GM12878 (cell line): ENCODE measurements around the gene PHRF1. TPM values are rescaled to one million over a fixed set of nuclear protein-coding genes. Genes with fewer than 3 reads are reported as not detected.

Experiments used
- ATAC-seq: fragments of 200-7000 bp; cut with Tn5 transposase; 3 replicates; pipeline ENCODE4 v1.9.1; 2020; ENCODE audit warnings: mild to moderate bottlenecking, moderate library complexity
- BruUV-seq: library from RNA; stranded (reverse); fragments of 400-500 nt; replicated peaks from 2 replicates; lab custom pipeline; 2021; lab: Mats Ljungman, UMichigan
- CTCF ChIA-PET: fragments of 300-600 bp; sonication (Branson Sonifier 250); formaldehyde crosslinking; extraction: SDS; loops from one replicate; lab custom pipeline; 2021; ENCODE audit warnings: inconsistent platforms; lab: Yijun Ruan, JAX
- POLR2A ChIA-PET: fragments of 350-600 bp; formaldehyde crosslinking; extraction: SDS; loops from one replicate; lab custom pipeline; 2021; ENCODE audit warnings: inconsistent platforms; lab: Charles Lee
- RAD21 ChIA-PET: fragments of 300-600 bp; sonication (Branson Sonifier 250); formaldehyde crosslinking; loops from one replicate; lab custom pipeline; 2023; ENCODE audit warnings: antibody characterized with exemption; ENCODE audit not compliant: unreplicated experiment; lab: Charles Lee
- SMC1A ChIA-PET: fragments of 300-600 bp; sonication (Branson Sonifier 250); formaldehyde crosslinking; loops from one replicate; lab custom pipeline; 2023; ENCODE audit not compliant: unreplicated experiment, uncharacterized antibody; lab: Charles Lee
- DNase-seq: peaks from one replicate; pipeline ENCODE4 v3.0.0-alpha.2; 2011; ENCODE audit warnings: low read depth, low spot score
- FAIRE-seq: peaks from 3 replicates; lab custom pipeline; 2011; peaks lifted over from hg19 to GRCh38; lab: Jason Lieb, UNC
- H2AFZ ChIP-seq: 2 replicates; pipeline ENCODE4 v1.6.0; 2011; ENCODE audit warnings: low read depth, low read length, control low read depth; ENCODE audit not compliant: control insufficient read depth
- H3K27ac ChIP-seq: 2 replicates; pipeline ENCODE4 v1.5.1; 2011; ENCODE audit warnings: control low read depth; ENCODE audit not compliant: control insufficient read depth, insufficient read depth
- H3K27me3 ChIP-seq, 2 experiments: replicated peaks in 1 of 2; 2 replicates each; pipeline versions ENCODE4 v1.6.0 to v1.6.1; 2011; ENCODE audit warnings: low read length in 1 of 2; ENCODE audit not compliant: control insufficient read depth in 2 of 2, insufficient read depth in 2 of 2
- H3K36me3 ChIP-seq, 2 experiments: 2 replicates each; pipeline ENCODE4 v1.5.1; 2011; ENCODE audit warnings: low read length in 1 of 2; ENCODE audit not compliant: control insufficient read depth in 2 of 2, insufficient read depth in 2 of 2
- H3K4me1 ChIP-seq: 2 replicates; pipeline ENCODE4 v1.6.1; 2011; ENCODE audit warnings: mild to moderate bottlenecking, low read length, moderate library complexity, mixed read lengths; ENCODE audit not compliant: control insufficient read depth, insufficient read depth
- H3K4me2 ChIP-seq: 2 replicates; pipeline ENCODE4 v1.6.0; 2011; ENCODE audit warnings: control low read depth; ENCODE audit not compliant: control insufficient read depth, insufficient read depth
- H3K4me3 ChIP-seq: fragments of 200-600 bp; sonication (generic); 2 replicates; pipeline ENCODE4 v1.5.1; 2016
- H3K79me2 ChIP-seq: 2 replicates; pipeline ENCODE4 v1.6.0; 2011; ENCODE audit warnings: low read length; ENCODE audit not compliant: control insufficient read depth, insufficient read depth
- H3K9ac ChIP-seq: 2 replicates; pipeline ENCODE4 v1.8.0; 2011; ENCODE audit warnings: low read length, control low read depth, mixed read lengths; ENCODE audit not compliant: control insufficient read depth, insufficient read depth
- H3K9me3 ChIP-seq: replicated peaks from 3 replicates; pipeline ENCODE4 v1.5.1; 2011; ENCODE audit warnings: mild to moderate bottlenecking, low read length; ENCODE audit not compliant: control insufficient read depth, insufficient read depth
- H4K20me1 ChIP-seq: 2 replicates; pipeline ENCODE4 v1.6.0; 2011; ENCODE audit not compliant: control insufficient read depth, insufficient read depth
- BMI1 ChIP-seq: fragments of 450-650 bp; IDR thresholded peaks from 2 replicates; pipeline ENCODE4 v1.6.1; 2016; ENCODE audit warnings: mild to moderate bottlenecking, moderate library complexity, borderline replicate concordance
- IRF4 ChIP-seq: IDR thresholded peaks from 2 replicates; pipeline ENCODE4 v1.6.1; 2011; ENCODE audit warnings: low read depth, low read length
- MTA2 ChIP-seq: fragments of 450-650 bp; IDR thresholded peaks from 2 replicates; pipeline ENCODE4 v1.6.1; 2016; ENCODE audit warnings: low read depth, mild to moderate bottlenecking, moderate library complexity
- MYB ChIP-seq: fragments of 150-350 bp; IDR thresholded peaks from 2 replicates; pipeline ENCODE4 v1.6.1; 2014; ENCODE audit warnings: mild to moderate bottlenecking, low read depth, low read length, borderline replicate concordance
- NFIC ChIP-seq: IDR thresholded peaks from 2 replicates; pipeline ENCODE4 v1.6.1; 2012; ENCODE audit warnings: low read depth, mild to moderate bottlenecking, inconsistent platforms, low read length, moderate library complexity
- NR2C1 ChIP-seq: fragments of 450-650 bp; IDR thresholded peaks from 2 replicates; pipeline ENCODE4 v1.6.1; 2017; ENCODE audit warnings: antibody characterized with exemption, mild to moderate bottlenecking, moderate library complexity
- PML ChIP-seq: IDR thresholded peaks from 2 replicates; pipeline ENCODE4 v1.6.1; 2012; ENCODE audit warnings: low read length, inconsistent platforms
- RAD51 ChIP-seq: fragments of 450-650 bp; IDR thresholded peaks from 2 replicates; pipeline ENCODE4 v1.6.1; 2016; ENCODE audit warnings: moderate library complexity, mild to moderate bottlenecking, inconsistent platforms
- RBBP5 ChIP-seq: fragments of 200-600 bp; sonication (generic); conservative IDR thresholded peaks from 2 replicates; pipeline ENCODE4 v1.6.1; 2016
- RCOR1 ChIP-seq: conservative IDR thresholded peaks from 2 replicates; pipeline ENCODE4 v1.6.1; 2012; ENCODE audit warnings: low read depth, low read length, improper control_type of control experiment
- RUNX3 ChIP-seq: IDR thresholded peaks from 2 replicates; pipeline ENCODE4 v1.6.1; 2012; ENCODE audit warnings: low read length, inconsistent platforms
- SIN3A ChIP-seq: IDR thresholded peaks from 2 replicates; pipeline ENCODE4 v1.6.1; 2012; ENCODE audit warnings: low read depth, low read length, improper control_type of control experiment
- SMARCA5 ChIP-seq: fragments of 450-650 bp; IDR thresholded peaks from 2 replicates; pipeline ENCODE4 v1.6.1; 2017; ENCODE audit warnings: mild to moderate bottlenecking
- TAF1 ChIP-seq: IDR thresholded peaks from 2 replicates; pipeline ENCODE4 v1.6.1; 2011; ENCODE audit warnings: mild to moderate bottlenecking, low read depth, low read length, borderline replicate concordance
- TCF7 ChIP-seq: IDR thresholded peaks from 2 replicates; pipeline ENCODE4 v1.6.1; 2014; ENCODE audit warnings: antibody characterized with exemption, borderline replicate concordance
- ZBED1 ChIP-seq: IDR thresholded peaks from 2 replicates; pipeline ENCODE4 v1.6.1; 2016; ENCODE audit warnings: borderline replicate concordance
- ZNF622 ChIP-seq: fragments of 450-650 bp; IDR thresholded peaks from 2 replicates; pipeline ENCODE4 v1.6.1; 2017; ENCODE audit warnings: mild to moderate bottlenecking, inconsistent platforms
- WGBS: methylation state at CpG from one replicate; pipeline ENCODE4 v1.1.6; 2016; ENCODE audit warnings: low lambda C conversion rate; ENCODE audit not compliant: insufficient replicate concordance, insufficient coverage; ENCODE audit errors: missing lambda C conversion rate; 5-methylcytosine and 5-hydroxymethylcytosine counted together
- in situ Hi-C: fragments of 300-500 bp; cut with MboI; formaldehyde crosslinking; loops from 9 replicates; pipeline ENCODE4 v1.14.3; 2018; ENCODE audit warnings: mixed read lengths
- intact Hi-C: fragments of 100-400 bp; cut with micrococcal nuclease; formaldehyde crosslinking; loops from one replicate; pipeline ENCODE4 v1.14.2; 2022; ENCODE audit not compliant: unreplicated experiment
- polyA plus RNA-seq, 11 experiments: library from polyadenylated mRNA; depleted of rRNA in 4 of 11; unstranded in 6 of 11; stranded (reverse) in 5 of 11; fragments of >200 nt; fragmentation: Nextera tagmentation in 4 of 11; fragmentation: Illumina TruSeq in 1 of 11; extraction: Ambion mirVana in 4 of 11; extraction: Trizol in 1 of 11; gene quantifications; 1 replicate in 1 of 11; 2 replicates in 10 of 11; pipeline versions ENCODE4 v1.2.1 to v1.2.3, GENCODE V29; 2011 to 2016; ENCODE audit warnings: inconsistent platforms in 2 of 11, missing spikeins in 2 of 11, low read depth in 1 of 11
- total RNA-seq, 4 experiments: library from RNA; depleted of rRNA in 3 of 4; stranded (reverse); fragments of >200 nt in 3 of 4; fragmentation: Illumina TruSeq in 1 of 4; extraction: Trizol in 1 of 4; gene quantifications; 2 replicates each; pipeline versions ENCODE4 v1.2.1 to v1.2.3, GENCODE V29; 2013 to 2021
- TF ChIP-seq, protein P1 (sequence below): fragments of 150-350 bp; IDR thresholded peaks from 2 replicates; pipeline ENCODE4 v1.6.1; 2014; ENCODE audit warnings: mild to moderate bottlenecking, low read depth, low read length
- TF ChIP-seq, protein P2 (sequence below): fragments of 450-650 bp; IDR thresholded peaks from 2 replicates; pipeline ENCODE4 v1.6.1; 2017; ENCODE audit warnings: borderline replicate concordance
- TF ChIP-seq, protein P3 (sequence below): IDR thresholded peaks from 2 replicates; pipeline ENCODE4 v1.6.1; 2011; ENCODE audit warnings: borderline replicate concordance, low read depth, mild to moderate bottlenecking, moderate library complexity, mixed read lengths, low read length; ENCODE audit not compliant: insufficient read depth; ENCODE audit errors: extremely low read length
- TF ChIP-seq, protein P4 (sequence below): IDR thresholded peaks from 2 replicates; pipeline ENCODE4 v1.6.1; 2011; ENCODE audit warnings: low read depth, low read length, improper control_type of control experiment, borderline replicate concordance

The PHRF1 gene
- total and polyA plus RNA-seq, 10 of the 15 experiments (the other 5 are each of a cell fraction or from before 2014, with no cell fraction given) = 0.13 to 43.5 (median 15.1) TPM

DNA sequence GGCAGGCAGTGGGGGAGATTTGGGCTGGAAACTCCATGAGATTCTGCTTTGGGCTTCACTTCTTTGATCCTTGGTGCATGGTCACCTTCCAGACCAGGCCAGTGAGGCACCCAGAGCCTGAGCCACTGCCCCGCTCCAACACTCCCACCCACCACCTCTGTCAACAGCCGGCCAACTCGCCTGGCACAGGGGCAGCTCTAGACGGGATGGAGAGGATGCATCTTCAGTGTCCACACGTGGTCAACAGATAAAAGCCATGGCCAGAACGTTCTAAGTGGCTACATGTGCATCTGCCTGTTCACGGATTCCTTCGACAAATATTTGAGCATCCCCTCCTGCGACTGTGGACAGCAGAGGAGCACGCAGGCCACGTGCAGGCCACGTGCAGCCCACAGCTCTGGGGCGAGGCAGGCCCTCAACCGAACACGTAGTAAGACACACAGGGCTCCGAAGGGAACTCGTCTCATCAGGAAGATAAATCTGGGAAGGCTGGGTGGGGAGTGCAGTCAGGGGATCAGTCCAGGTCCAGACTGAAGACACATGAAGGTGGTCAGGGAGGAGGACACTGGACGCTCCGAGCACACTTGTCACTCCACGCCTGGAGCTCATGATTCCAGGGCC, 37.7 kb upstream of the PHRF1 start (continued):
- TF ChIP-seq, protein P1, sequence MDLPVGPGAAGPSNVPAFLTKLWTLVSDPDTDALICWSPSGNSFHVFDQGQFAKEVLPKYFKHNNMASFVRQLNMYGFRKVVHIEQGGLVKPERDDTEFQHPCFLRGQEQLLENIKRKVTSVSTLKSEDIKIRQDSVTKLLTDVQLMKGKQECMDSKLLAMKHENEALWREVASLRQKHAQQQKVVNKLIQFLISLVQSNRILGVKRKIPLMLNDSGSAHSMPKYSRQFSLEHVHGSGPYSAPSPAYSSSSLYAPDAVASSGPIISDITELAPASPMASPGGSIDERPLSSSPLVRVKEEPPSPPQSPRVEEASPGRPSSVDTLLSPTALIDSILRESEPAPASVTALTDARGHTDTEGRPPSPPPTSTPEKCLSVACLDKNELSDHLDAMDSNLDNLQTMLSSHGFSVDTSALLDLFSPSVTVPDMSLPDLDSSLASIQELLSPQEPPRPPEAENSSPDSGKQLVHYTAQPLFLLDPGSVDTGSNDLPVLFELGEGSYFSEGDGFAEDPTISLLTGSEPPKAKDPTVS = no peak
- TF ChIP-seq SIN3A (no peak), ZNF622 (no peak), BMI1 (no peak), IRF4 (no peak), TCF7 (no peak), RCOR1 (no peak)

DNA sequence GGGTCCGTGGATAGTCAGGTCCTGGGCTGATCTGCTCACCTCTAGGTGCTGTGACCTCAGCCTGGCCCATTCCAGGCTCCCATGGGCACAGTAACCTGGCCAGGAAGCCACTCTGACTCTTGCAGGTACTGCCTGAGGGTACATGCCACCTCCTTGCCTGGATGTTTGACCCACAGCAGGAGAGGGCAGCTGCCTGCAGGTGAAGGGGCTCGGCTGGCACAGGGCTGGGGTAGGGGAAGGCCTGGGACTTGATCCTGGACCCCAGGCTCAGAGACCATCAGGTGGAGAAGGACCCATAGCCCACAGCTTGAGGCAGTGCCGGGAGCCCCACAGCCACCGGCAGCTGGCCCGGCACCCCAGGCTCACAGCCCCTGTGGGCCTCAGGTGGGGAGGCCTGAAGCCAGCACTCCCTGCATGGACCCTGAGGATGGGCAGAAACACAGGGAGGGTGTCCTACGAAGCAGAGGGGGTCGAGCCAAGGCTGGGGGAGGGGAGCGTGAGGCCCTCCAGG, 36.2 kb upstream of the PHRF1 start:
- Histone ChIP-seq H3K27me3 (no peaks in the 10 kb centered on the region), H3K27ac (no peak overlapping the region), H3K4me3 (no peak overlapping the region), H3K79me2 (no peaks in the 10 kb centered on the region), H3K4me2 (no peak overlapping the region), H2AFZ (no peak overlapping the region), H3K4me1 (peaks cover 20% of the 10 kb centered on the region), H3K9me3 (no peaks in the 10 kb centered on the region), H3K36me3 (no peaks in the 10 kb centered on the region), H3K9ac (no peak overlapping the region), H4K20me1 (peaks cover 4% of the 10 kb centered on the region; the same call in 1 of the 2 replicates)
- no peak for DNase-seq
- intact Hi-C loops (no loop called here), in situ Hi-C loops (no loop called here)
- no peak for FAIRE-seq
- ChIA-PET CTCF (no interaction called here), RAD21 (no interaction called here), SMC1A (no interaction called here), POLR2A (no interaction called here)
- BruUV-seq = no TSS peak
- WGBS = 56% methylated on average over 8 of the region's 8 CpGs
- ATAC-seq = no peak
- TF ChIP-seq ZBED1 (no peak), MYB (no peak), BMI1 (no peak), PML (no peak), RCOR1 (no peak), TAF1 (no peak), RBBP5 (no peak), NR2C1 (no peak), NFIC (no peak), SIN3A (no peak), MTA2 (no peak), SMARCA5 (no peak), RAD51 (no peak), RUNX3 (no peak)
- TF ChIP-seq, protein P2, sequence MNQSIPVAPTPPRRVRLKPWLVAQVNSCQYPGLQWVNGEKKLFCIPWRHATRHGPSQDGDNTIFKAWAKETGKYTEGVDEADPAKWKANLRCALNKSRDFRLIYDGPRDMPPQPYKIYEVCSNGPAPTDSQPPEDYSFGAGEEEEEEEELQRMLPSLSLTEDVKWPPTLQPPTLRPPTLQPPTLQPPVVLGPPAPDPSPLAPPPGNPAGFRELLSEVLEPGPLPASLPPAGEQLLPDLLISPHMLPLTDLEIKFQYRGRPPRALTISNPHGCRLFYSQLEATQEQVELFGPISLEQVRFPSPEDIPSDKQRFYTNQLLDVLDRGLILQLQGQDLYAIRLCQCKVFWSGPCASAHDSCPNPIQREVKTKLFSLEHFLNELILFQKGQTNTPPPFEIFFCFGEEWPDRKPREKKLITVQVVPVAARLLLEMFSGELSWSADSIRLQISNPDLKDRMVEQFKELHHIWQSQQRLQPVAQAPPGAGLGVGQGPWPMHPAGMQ = no peak
- TF ChIP-seq, protein P3, sequence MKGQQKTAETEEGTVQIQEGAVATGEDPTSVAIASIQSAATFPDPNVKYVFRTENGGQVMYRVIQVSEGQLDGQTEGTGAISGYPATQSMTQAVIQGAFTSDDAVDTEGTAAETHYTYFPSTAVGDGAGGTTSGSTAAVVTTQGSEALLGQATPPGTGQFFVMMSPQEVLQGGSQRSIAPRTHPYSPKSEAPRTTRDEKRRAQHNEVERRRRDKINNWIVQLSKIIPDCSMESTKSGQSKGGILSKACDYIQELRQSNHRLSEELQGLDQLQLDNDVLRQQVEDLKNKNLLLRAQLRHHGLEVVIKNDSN = no peak
- TF ChIP-seq, protein P4, sequence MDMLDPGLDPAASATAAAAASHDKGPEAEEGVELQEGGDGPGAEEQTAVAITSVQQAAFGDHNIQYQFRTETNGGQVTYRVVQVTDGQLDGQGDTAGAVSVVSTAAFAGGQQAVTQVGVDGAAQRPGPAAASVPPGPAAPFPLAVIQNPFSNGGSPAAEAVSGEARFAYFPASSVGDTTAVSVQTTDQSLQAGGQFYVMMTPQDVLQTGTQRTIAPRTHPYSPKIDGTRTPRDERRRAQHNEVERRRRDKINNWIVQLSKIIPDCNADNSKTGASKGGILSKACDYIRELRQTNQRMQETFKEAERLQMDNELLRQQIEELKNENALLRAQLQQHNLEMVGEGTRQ = no peak
